ENCODE data around the gene CHIC2.

CHIC2 gene

GRCh38 chr4:54093324-54094240 lies 29.2 kb upstream of the CHIC2 start:
- DNase-seq (ENCODE audit: low spot score) = no peak

- DNase-seq (ENCODE audit: low spot score) = no peak
Measured at GRCh38 chr4:54092405-54093323, 28.3 kb upstream of the CHIC2 start.

GRCh38 chr4:54091637-54092404 lies 27.4 kb upstream of the CHIC2 start:
- peak; percentile 54 for DNase-seq (ENCODE audit: low spot score)

- peak; percentile 13 for DNase-seq (ENCODE audit: low spot score)
Measured at GRCh38 chr4:54090804-54091623, 26.6 kb upstream of the CHIC2 start.

GRCh38 chr4:54090404-54090803 lies 26.0 kb upstream of the CHIC2 start:
- no peak for DNase-seq (ENCODE audit: low spot score)

- DNase-seq (ENCODE audit: low spot score) = no peak
Measured at GRCh38 chr4:54089875-54090274, 25.5 kb upstream of the CHIC2 start.

- no peak for DNase-seq (ENCODE audit: low spot score)
Measured at GRCh38 chr4:54085284-54085683, 20.9 kb upstream of the CHIC2 start.

- peak; percentile 74 for DNase-seq (ENCODE audit: low spot score)
Measured at GRCh38 chr4:54082168-54082567, 17.8 kb upstream of the CHIC2 start.

GRCh38 chr4:54077812-54078211 lies 13.4 kb upstream of the CHIC2 start:
- no peak for DNase-seq (ENCODE audit: low spot score)

- DNase-seq (ENCODE audit: low spot score) = no peak
Measured at GRCh38 chr4:54076673-54077072, 12.3 kb upstream of the CHIC2 start.

GRCh38 chr4:54074381-54074780 lies 10.0 kb upstream of the CHIC2 start:
- no peak for DNase-seq (ENCODE audit: low spot score)

GRCh38 chr4:54073271-54073880 lies 9.0 kb upstream of the CHIC2 start:
- DNase-seq (ENCODE audit: low spot score) = no peak

GRCh38 chr4:54067166-54067565 lies 2.8 kb upstream of the CHIC2 start:
- no peak for DNase-seq (ENCODE audit: low spot score)

GRCh38 chr4:54066718-54067129 lies 2.3 kb upstream of the CHIC2 start:
- no peak for DNase-seq (ENCODE audit: low spot score)

GRCh38 chr4:54066088-54066415 lies 1.6 kb upstream of the CHIC2 start:
- no peak for DNase-seq (ENCODE audit: low spot score)

GRCh38 chr4:54065282-54066087 lies 1.1 kb upstream of the CHIC2 start:
- no peak for DNase-seq (ENCODE audit: low spot score)

GRCh38 chr4:54063737-54064316 lies 578 bp downstream of the CHIC2 start:
- DNase-seq (ENCODE audit: low spot score) = peak; percentile 16

- no peak for DNase-seq (ENCODE audit: low spot score)
Measured at GRCh38 chr4:54063229-54063628, 1.2 kb downstream of the CHIC2 start.

- no peak for DNase-seq (ENCODE audit: low spot score)
Measured at GRCh38 chr4:54062392-54062791, 2.0 kb downstream of the CHIC2 start.

GRCh38 chr4:54061873-54062272 lies 2.5 kb downstream of the CHIC2 start:
- no peak for DNase-seq (ENCODE audit: low spot score)

Measured in SW480 (cell line).